NCI-H1105 (cell line): ENCODE measurements around the gene RASEF.

Source experiments
- DNase-seq: peaks from one replicate; lab custom pipeline; 2025; lab: John Stamatoyannopoulos, UW

Gene RASEF

DNA sequence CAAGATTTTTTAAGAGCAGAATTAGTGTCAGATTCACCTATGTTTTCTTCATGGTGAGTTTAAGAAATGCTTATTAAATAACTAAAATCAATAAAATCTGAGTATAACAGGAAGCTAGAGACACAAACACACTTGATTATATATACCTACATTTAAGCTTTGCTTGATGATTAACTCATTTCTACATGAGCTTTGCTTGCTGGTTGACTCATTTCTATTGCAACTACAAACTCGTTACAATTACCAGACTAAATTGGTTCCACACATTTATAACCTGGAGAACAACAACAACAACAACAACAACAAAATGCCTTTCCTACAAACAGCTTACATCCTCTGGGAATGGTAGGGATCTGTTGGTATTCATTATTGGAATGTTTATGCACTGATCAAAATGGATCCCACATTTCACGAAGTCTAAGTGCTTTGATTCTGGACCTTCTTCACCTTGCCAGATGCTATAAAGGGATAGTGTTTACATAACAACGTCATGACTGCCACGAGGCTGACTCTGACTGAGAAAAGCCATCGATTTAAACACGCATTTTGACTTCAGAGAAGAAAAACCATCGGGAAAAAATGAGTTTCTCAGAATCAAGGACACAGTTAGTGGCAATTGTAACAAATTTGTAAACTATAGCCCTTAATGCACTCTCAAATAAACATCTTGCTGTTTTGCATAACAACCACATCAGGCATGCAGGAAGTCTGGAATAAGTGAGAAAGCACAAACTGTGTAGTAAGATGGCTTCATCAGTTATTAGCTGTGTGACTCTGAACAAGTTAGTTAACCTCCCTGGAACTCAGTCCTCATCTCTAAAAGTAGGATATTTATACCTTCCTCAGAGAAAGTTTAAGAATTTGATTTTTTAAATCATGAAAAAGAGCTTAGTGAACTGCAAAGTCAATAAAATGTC is 49.8 kb downstream of the RASEF start:
- no peak for DNase-seq

DNA sequence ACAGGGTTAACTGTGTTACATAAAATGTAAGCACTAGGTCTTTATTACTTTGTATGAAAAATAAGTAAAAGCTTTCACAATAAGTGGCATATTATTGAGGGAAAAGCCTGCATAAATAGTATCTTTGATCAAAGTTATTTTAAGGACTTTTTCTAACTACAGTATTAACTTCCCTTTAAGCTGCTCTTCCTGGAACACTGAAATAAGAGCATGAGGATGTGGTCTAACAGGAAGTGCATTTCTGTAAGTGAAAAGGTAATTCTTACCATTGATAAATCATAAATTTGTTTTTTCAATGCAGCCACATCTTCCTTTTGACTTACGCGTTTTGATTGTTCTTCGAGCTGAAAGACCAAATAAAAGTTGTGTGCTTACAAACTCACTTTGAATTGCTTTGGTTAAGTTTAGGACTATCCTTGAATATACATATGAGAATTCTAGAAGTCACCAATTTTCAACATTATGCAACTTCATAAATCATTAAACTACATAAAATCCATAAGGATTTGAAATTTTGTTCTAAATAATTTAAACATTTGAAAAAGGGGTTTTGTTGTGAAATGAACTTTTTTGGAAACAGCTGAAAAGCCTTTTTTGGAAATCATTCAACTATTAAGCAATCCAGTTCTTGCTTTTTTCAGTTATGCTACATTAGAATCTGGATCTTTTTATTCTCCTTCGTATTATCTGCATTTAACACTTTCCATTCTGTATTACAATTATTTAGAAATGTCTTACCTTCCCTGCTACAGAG is 50.6 kb downstream of the RASEF start:
- DNase-seq, result no peak

DNA sequence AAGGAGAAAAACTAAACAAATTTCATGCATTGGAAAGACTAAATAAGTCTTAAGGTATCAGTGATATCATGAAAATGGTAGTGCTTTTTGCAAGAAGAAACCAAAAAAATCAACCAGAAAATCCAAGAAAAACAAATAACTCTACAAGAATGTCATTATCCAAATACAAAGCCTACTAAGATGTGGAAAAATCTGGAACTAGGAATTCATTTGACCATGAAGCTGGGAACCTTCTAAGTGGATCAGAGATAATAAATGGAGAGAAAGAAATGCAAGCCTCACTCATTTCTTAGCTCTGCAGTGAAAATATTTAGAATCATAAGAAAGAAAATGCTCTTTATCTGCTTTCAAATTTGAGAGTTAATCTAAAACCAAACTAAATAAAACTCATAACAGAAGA is 51.3 kb downstream of the RASEF start:
- no peak for DNase-seq

DNA sequence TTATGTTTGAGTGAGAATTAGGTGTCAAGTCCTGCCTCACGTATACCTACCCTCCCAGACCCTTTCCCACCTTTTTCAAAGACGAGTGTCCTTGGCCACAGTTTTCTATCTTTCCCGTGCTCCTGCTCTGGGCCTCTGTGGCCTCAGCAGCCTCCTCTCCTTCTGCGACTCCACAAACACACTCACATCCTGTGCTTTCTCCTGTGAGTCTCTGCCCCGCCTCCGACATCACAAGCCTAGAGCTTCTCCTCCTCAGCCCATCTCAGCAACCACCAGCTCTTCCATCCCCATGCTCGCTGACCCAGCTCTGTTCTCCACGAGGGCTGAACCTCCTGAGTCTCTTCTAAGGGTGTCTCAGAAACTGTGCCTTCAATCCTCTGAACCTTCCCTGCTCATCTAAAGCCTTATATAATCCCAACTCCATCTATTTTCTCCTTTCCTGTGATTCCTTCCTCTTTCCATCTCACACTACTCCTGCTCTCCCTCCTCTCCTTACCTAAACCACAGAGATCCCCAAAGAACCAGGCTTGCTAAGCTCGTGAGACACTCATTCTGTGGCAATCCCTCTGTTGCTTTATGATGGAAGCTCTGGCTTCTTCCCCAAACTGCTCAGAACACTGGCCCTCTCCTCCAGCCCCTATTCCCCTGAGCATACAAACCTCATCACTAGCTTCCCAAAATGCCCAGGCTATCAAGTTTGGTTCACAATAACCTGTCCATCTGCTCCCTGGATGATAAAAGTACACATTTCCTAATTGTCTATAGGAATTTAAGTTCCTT is 55.2 kb downstream of the RASEF start:
- DNase-seq, result no peak

DNA sequence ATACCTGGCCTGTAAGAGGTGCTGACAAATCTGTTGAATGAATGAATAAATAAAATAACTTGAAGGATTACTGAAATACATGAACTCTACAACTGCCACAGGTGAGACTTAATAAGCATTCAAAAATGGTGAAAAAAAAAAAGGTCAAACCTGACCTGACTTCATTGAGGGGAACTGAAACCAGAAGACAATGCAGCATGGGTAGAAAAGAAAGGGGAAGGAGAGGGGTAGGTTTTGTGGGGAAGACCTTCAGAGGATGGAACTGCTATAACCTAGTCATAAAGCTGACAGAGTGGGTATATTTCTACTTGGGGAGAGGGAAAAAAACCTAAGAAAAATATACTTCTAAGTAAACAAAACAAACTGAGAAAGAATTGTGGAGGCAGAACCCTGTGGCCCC is 56.6 kb downstream of the RASEF start:
- no peak for DNase-seq

DNA sequence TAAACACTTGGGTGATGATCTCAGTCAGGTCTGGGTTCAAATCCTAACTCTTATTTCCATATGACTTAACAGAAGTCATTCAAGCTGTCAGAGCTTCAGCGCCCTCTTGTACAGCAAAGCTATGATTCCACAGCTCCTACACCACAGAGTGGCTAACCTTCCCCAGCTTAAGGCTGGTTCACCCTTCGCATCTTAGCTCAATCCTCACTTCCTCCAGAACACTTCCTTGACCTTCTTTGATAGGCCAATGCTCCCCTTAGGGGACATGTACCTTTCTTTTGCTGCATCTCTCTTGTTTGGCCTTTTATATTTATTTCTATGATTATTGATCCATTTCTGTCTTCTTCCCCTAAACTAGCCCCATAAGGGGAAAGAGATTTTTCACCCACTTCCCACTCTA is 57.0 kb downstream of the RASEF start:
- DNase-seq, result no peak

DNA sequence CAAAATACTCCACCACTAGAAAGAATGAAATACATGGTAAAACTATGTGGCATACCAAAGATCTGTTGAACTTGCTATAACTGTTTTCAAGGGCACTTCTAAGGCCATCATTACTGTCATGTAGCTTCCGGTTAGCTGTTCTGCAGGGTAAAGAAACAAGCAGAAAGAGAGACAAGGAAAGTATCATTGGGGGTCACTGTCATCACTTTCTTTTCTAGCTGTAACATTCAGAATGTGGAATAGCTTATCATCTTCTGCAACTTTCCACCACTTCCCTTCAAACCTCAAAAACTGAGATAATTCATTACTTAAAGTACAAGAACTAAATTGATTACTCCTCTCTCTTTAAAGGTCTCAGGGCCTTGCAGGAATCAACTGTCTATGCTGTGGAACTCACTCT is 57.6 kb downstream of the RASEF start:
- DNase-seq, result no peak

DNA sequence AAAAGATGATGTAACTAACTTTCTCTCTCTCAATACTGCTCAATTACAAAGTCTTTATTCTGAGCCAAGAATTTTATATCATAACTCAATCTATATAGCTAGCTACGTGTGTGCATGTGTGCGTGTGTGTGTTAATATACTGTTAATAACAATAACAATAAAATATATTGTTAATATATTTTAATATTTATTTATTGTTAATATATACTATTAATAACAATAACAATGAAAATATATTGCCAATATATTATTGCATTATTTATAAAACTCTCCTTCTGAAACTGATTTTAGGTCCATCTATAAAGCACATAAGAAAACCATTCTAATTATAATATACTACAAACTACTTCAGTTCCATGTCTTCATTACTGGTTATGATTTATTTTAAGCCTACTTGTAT is 60.6 kb downstream of the RASEF start:
- DNase-seq, result no peak

DNA sequence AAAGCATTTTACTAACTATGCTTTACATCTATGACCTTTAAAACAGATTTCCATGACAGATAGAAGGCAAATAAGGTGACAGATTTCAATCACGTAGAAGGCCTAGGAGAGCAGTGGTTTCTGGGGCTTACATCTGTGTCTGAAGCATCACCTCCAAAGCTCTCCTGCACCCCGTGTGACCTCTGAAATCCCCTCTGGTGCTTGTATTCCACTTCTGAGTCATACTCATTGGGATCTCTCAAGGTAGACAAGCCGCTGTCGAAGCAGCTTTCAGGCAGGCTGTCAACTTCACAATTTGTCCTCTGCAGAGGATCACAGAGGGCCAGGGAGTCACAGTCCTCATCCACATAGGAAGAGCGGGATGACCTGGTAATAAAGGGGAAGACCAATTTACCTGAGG is 62.2 kb downstream of the RASEF start:
- no peak for DNase-seq

DNA sequence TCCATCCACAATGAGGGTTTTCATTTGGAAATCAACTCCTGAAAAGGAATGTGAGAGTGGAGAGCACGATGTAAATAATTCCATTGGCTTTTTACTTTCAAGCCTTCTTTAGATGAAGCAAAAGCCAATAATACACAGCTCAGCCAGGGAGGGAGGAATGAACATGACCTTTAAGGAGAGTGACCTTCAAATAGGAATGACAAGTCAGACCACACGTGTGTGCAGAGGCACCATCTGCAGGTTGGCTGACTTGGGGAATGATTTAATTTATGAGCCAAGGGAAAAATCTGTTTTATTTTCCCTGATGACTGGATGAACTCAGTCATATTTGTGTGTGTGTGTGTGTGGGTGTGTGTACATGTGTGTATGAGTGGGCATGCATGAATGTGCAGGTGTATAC is 64.5 kb downstream of the RASEF start:
- no peak for DNase-seq

DNA sequence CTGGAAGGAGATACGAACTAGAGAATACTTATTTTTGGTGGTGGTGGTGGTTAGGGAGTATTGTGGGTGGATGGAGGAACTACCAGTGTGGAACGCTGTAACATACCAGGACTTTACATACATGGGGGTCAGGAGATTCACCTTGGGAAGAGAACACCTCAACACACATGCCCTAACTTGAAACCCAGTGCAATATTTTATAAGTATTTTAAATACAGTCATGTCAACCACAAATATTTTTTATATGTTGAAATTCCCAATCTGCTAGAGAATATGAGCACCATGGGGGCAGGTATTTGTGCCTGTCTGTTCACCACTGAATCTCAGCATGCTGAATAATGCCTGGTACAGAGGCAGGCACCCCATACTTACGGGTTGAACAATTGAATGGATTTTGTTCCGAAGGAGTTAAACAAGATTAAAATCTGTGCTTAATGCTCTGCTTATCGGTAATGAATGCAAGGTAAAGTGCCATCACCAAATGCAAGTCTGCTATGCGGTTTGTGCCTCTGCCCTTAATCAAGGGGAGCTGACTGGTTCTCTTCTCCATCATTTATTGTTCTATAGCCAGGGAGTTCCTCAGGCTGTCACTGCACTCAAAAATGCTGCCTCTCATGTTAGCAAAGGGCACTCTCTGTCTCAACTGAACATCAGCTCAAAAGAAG is 65.3 kb downstream of the RASEF start:
- DNase-seq, result no peak

DNA sequence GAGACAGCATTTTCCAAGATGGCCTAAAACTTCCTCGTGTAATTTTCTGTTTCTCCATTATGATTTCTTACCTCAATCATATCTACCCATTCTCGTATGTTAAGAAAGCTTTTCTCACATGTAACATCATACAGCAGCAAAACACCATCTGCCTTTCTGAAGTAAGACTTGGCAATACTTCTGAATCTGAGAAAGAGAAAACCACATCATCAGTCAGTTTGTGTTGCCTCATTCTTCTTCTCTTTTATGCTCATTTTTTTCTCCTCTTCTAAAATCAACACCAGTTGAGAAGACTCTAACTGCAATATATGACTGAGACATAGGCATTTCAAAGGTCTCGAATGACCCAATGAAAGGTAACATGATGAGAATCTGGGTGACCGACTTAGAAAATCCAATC is 66.0 kb downstream of the RASEF start:
- DNase-seq, result no peak

DNA sequence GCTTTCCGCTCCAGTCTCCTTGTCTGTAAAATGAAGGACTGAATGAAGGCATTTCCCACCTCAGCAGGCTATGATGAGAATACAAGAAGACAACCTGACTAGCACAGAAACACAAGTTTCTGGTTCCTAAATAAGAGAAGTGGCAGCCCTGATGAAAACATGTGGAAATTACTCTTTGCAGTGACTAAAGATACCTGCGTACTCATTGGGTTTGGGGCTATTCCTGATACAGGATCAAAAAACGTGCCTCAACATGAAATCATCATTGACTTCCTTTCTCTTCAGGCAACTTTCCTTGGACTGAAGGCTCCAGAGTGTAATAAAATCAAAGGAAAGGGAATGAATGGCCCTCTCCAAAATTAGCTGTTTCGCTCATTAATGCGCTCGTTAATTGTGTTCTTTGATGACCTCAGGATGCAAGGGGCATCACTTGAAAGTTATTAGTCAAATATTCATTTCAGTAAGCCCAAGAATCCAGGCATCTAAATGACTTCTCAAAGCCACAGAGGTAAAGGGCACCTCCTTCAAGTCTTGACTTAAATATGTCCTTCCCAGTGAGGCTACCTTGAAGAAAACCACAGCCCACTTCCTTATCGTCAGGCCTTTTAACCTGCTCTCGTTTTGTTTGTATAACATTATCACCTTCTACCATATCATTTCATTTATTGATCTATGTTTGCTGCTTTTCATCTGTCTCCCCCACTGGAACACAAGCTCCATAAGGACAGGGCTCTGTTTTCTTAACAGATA is 68.9 kb downstream of the RASEF start:
- DNase-seq, result no peak

DNA sequence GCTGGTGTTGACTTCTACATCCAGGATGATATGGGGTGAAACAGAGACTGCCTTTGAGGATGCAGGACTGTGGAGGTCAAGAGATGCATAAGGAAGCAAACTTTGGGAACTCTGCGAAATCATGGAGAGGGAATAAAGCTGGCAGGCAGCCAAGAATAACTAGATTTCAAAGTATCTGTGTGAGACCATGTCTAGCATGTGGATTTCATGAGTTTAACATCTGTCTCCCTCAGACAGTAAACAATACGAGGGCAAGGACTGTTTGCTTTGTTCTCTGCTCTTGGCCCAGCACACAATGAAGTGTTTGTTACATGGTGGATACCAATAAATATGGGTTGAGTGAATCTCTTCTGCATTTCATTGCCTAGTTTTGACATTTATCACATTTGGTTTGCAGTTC is 71.3 kb downstream of the RASEF start:
- peak; percentile 2 for DNase-seq

DNA sequence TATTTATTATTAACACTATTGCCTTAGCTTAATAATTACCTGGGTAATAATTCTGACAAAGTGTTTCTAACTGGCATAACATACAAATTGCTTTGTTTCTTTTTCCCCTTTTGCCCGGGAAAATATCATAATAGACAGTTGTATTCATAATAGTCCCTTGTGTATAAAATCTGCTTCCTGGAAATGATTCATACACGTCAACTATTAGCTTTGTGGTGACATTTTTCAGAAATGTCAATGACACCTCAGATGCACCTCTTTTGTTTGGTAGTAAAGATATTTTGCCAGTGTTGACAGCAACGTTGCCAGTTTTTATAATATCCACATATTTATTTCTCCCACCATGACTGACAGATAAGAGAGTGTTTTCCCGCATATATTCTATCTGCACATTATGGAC is 73.0 kb downstream of the RASEF start:
- DNase-seq, result no peak

DNA sequence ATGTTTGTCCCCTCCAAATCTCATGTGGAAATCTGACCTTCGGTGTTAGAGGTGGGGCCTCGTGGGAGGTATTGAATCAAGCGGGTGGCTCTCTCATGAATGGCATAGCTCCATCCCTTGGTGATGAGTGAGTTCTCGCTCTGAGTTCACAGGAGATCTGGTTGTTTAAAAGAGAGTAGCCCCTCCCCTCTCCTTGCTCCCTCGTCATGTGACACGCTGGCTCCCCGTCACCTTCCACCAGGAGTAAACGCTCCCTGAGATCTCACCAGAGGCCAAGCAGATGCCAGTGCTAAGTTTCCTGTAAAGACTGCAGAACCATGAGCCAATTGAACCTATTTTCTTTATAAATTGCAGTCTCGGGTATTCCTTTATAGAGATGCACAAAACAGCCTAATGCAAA is 74.5 kb downstream of the RASEF start:
- no peak for DNase-seq

DNA sequence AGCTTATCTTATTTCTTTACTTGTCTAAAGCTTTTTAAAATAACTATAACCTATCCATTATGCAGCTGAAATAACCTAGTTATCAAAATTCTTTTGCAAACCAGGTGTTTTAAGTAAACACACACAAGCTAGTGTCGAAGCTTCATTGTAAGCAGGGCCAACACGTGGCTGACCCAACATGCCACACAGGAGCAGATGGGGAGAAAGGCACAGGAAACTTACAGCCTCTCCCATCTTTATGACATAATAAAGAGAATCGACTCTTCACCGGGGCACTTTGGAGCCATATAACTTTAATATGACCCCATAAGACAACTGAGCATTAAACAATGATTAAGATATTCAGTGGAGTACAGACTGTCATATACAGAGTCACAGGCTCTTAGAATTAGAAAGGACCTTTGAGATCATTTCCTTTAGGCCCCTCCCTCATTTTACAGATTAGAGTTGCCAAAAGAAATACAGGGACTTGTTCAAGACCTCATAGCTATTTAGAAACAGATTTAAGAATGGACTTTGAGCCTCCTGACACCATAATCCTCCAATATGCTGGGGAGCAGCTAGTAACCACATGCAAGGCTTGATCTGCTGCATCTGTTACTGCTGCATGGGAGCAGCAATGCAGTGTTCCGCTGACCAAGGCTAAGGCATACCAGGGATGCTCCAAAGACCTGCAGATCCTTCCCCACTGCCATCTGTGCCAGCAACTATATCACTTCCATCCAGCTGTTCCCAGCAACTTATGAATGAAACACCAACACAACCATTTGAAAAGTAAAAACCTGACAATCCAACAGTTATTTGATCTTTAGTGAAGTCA is 75.4 kb downstream of the RASEF start:
- no peak for DNase-seq

DNA sequence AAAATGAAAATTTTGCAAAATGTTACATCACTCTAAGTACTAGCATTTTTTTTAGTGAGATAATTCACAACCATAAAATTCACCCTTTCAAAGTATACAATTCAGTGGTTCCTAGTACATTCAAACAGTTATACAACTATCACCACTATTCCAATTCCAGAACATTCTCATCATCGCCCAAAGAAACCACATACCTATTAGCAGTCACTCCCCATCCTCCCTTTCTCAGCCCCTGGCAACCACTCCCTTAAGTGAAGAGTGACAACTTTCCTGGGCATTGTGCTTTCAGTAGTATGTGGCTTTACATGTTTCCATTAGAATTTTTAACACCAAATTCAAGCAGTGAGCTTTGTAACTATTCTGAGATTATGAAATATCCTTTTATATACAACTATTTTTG is 81.4 kb downstream of the RASEF start:
- no peak for DNase-seq

DNA sequence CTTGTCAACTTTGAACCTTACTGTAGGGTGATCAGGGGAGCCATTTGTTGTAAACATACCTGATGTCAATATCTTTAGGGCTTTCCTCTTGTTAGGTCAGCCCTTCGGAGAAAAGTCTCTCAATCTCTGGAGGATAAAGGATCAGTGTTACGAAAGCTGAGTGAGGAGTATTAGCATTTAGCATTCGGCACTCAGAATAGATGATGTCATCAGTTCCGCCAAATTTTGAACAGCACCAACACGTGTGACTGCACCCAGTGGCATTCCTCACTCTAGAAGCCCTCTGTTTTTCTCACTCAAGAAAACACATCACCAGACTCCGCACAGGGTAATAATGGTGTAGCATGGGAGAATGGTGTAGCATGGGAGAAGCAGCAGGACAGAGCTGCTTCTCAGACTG is 87.8 kb downstream of the RASEF start:
- DNase-seq, result no peak

DNA sequence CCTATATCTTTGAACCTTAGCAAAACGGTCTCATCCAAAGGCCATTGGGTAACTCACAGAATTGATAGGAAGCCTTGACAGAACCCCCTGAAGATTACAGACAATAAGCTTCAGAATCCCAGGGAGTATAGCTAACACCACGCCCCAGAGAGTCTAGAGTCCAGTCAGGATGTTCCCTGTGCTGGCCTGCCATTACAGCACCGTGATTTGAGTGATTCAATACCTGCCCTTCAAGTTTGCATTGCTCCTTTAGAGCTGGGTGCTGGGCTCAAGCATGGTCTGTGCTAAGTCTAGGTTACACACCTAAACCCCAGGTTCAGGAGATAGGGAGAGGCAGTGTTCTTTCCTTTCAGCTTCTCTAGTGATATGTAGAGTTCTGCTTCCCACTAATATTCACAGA is 90.5 kb downstream of the RASEF start:
- DNase-seq, result no peak

DNA sequence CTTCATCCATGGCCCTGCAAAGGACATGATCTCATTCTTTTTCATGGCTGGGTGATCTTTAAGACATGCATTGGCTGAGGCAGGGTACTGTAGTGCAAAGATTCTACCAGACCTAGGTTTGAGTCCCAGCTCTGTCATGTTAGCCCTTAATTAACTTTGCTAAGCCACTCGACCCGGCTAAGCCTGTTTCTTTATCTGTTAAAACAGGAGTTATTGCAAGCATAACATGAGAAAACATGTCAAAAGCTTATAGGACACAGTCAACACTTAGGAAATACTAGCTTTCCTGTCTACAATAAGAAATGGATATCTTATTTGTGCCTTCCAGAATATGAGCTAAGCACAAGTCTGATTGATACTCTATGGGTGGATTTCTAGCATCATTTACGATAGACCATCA is 92.6 kb downstream of the RASEF start:
- no peak for DNase-seq
